Transverse colon (tissue), 4 donors: Measurements from ENCODE around the gene HS1BP3. TPM values are rescaled to one million over a fixed set of nuclear protein-coding genes. Genes with fewer than 3 reads are reported as not detected.

Source experiments
- DNase-seq: peaks from one replicate; pipeline ENCODE4 v3.0.0-alpha.2; 2019
- H3K27ac ChIP-seq, 4 donors: fragments of 200-600 bp; sonication (generic); 2 replicates each; pipeline ENCODE4 v1.5.1; 2016 to 2018; ENCODE audit warnings: inconsistent platforms in 4 of 4
- H3K27me3 ChIP-seq: fragments of 200-600 bp; sonication (generic); 2 replicates; pipeline ENCODE4 v1.5.1; 2017; ENCODE audit warnings: inconsistent platforms
- H3K36me3 ChIP-seq, 4 donors: fragments of 200-600 bp; sonication (generic); 2 replicates each; pipeline ENCODE4 v1.5.1; 2017 to 2019; ENCODE audit warnings: inconsistent platforms in 4 of 4
- H3K4me1 ChIP-seq, 4 donors: fragments of 200-600 bp; sonication (generic); 2 replicates each; pipeline ENCODE4 v1.5.1; 2017 to 2020; ENCODE audit warnings: inconsistent platforms in 4 of 4
- H3K4me3 ChIP-seq, 4 donors: fragments of 200-600 bp; sonication (generic); 1 replicate in 1 of 4; 2 replicates in 3 of 4; pipeline versions ENCODE4 v1.5.1 to v1.6.1; 2017 to 2019; ENCODE audit warnings: inconsistent platforms in 4 of 4
- H3K9me3 ChIP-seq, 2 donors: fragments of 200-600 bp; sonication (generic); 2 replicates each; pipeline ENCODE4 v1.5.1; 2017 to 2019; ENCODE audit warnings: inconsistent platforms in 2 of 2
- EP300 ChIP-seq: sonication (generic); formaldehyde crosslinking; IDR thresholded peaks from one replicate; pipeline ENCODE4 v1.6.1; 2017; ENCODE audit warnings: antibody characterized with exemption, low read depth
- POLR2A ChIP-seq: fragments of 450-650 bp; IDR thresholded peaks from one replicate; pipeline ENCODE4 v1.6.1; 2016; ENCODE audit warnings: antibody characterized with exemption, mild to moderate bottlenecking, moderate library complexity
- POLR2AphosphoS5 ChIP-seq, 3 donors: sonication (generic); formaldehyde crosslinking; IDR thresholded peaks; one replicate each; pipeline ENCODE4 v1.6.1; 2016; ENCODE audit warnings: antibody characterized with exemption in 3 of 3
- WGBS, 2 donors: methylation state at CpG; one replicate each; pipeline ENCODE4 v1.1.5; 2018; ENCODE audit warnings: low coverage in 1 of 2; 5-methylcytosine and 5-hydroxymethylcytosine counted together
- in situ Hi-C, 4 donors: fragments of 200-750 bp; cut with MboI; loops; one replicate each; pipeline versions ENCODE4 v1.15.0 to v1.15.1; 2017; ENCODE audit warnings: low sequenced_read_pairs in 3 of 4, low pct_ligation_motif_present in 1 of 4, low pct_unique_long_range_greater_than_20kb in 1 of 4
- intact Hi-C: fragments of 100-400 bp; cut with DNase I; formaldehyde crosslinking; loops from one replicate; pipeline ENCODE4 v1.15.1; 2023; ENCODE audit warnings: low total_unique reads
- total RNA-seq, 4 donors: library from RNA; depleted of rRNA; stranded (reverse); fragments of >200 nt; gene quantifications; one replicate each; pipeline ENCODE4 v1.1.0, GENCODE V29; 2016
- TF ChIP-seq, protein P1 (sequence below), 5 experiments: fragments of 200-600 bp in 3 of 5; fragments of 450-650 bp in 2 of 5; sonication (generic) in 3 of 5; IDR thresholded peaks; 1 replicate in 2 of 5; 2 replicates in 3 of 5; pipeline ENCODE4 v1.5.1; 2016 to 2017; ENCODE audit warnings: antibody characterized with exemption in 5 of 5, inconsistent platforms in 3 of 5, mild to moderate bottlenecking in 2 of 5, moderate library complexity in 1 of 5

The HS1BP3 gene
- total RNA-seq, 4 donors from 2014 or later: 29.5 to 44.2 (median 33.1) TPM

DNA sequence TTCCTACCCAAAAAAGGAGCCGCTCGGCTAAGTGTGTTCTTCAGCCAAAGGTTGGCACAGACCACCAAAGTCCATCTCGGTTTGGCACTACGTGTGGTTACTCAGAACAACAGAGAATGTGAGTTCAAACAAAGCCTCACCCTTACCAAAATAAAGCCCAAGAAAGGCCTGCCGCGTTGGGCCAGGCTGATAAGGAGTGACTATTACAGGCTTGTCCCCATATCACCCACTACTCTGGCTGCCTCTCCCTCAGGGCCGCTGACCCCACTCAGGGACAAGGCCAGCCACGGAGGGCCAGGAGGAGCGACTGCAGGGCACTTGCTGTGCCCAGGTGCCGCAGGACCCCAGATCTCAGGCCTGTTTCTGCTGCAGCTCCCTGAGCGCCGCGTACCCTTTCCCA, 13.8 kb downstream of the HS1BP3 start:
- Histone ChIP-seq H3K27me3 (no peaks in the 10 kb centered on the region), H3K27ac (peak overlapping the region; percentile 64 to 88 (median 85)), H3K36me3 (no peaks in the 10 kb centered on the region), H3K4me1 (peaks cover 25 to 44% (median 35%) of the 10 kb centered on the region in 4 donors), H3K9me3 (no peaks in the 10 kb centered on the region), H3K4me3 (no peak overlapping the region)
- no peak for TF ChIP-seq POLR2A
- TF ChIP-seq EP300: no peak
- TF ChIP-seq POLR2AphosphoS5 (IDR thresholded peaks at IDR 0.05): peak; percentile 24 to 49 (median 38)
- TF ChIP-seq, protein P1, sequence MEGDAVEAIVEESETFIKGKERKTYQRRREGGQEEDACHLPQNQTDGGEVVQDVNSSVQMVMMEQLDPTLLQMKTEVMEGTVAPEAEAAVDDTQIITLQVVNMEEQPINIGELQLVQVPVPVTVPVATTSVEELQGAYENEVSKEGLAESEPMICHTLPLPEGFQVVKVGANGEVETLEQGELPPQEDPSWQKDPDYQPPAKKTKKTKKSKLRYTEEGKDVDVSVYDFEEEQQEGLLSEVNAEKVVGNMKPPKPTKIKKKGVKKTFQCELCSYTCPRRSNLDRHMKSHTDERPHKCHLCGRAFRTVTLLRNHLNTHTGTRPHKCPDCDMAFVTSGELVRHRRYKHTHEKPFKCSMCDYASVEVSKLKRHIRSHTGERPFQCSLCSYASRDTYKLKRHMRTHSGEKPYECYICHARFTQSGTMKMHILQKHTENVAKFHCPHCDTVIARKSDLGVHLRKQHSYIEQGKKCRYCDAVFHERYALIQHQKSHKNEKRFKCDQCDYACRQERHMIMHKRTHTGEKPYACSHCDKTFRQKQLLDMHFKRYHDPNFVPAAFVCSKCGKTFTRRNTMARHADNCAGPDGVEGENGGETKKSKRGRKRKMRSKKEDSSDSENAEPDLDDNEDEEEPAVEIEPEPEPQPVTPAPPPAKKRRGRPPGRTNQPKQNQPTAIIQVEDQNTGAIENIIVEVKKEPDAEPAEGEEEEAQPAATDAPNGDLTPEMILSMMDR (IDR thresholded peaks at IDR 0.05): no peak
- intact Hi-C loops (no loop called here), in situ Hi-C loops (loop anchor here in 3 of 4 donors (10.0 to 25.0 kb wide), 3 partner anchors 200 to 750 kb away; partner anchors contain the start of gene RHOB (in 1 of the 3))
- WGBS, 2 donors: 40 to 68% methylated on average over 1 to 12 of the region's 13 CpGs
- no peak for DNase-seq

GRCh38 chr2:20635675-20636584, 15.0 kb downstream of the HS1BP3 start:
- Histone ChIP-seq H3K9me3 (no peaks in the 10 kb centered on the region), H3K36me3 (no peaks in the 10 kb centered on the region), H3K4me3 (no peak overlapping the region), H3K4me1 (peaks cover 25 to 40% (median 29%) of the 10 kb centered on the region in 4 donors), H3K27me3 (no peaks in the 10 kb centered on the region), H3K27ac (peak overlapping the region; percentile 64 to 88 (median 85))
- TF ChIP-seq POLR2A (no peak), EP300 (no peak), POLR2AphosphoS5 (IDR thresholded peaks at IDR 0.05) (peak; percentile 21 to 58 (median 51))
- TF ChIP-seq, protein P1 (IDR thresholded peaks at IDR 0.05): peak; percentile 86 to 94 (median 91)
- intact Hi-C loops (no loop called here), in situ Hi-C loops (loop anchor here in 3 of 4 donors (10.0 to 25.0 kb wide), 3 partner anchors 199 to 749 kb away; partner anchors contain the start of gene RHOB (in 1 of the 3))
- peak; percentile 88 for DNase-seq
- WGBS, 2 donors: 44 to 57% methylated on average over 6 to 32 of the region's 32 CpGs

- no peaks in the 10 kb centered on the region for H3K9me3 ChIP-seq
- H3K4me3 ChIP-seq: no peak overlapping the region
- TF ChIP-seq, protein P1 (IDR thresholded peaks at IDR 0.05): no peak
- TF ChIP-seq POLR2A: no peak
- TF ChIP-seq EP300: no peak
- no peak for TF ChIP-seq POLR2AphosphoS5 (IDR thresholded peaks at IDR 0.05)
- DNase-seq: no peak
- H3K27me3 ChIP-seq: no peaks in the 10 kb centered on the region
- H3K36me3 ChIP-seq: no peaks in the 10 kb centered on the region
- WGBS, 2 donors: 51 to 66% methylated on average over 4 to 5 of the region's 5 CpGs
- peak overlapping the region; percentile 64 to 88 (median 85) for H3K27ac ChIP-seq
- intact Hi-C loops: no loop called here
- peaks cover 25 to 36% (median 29%) of the 10 kb centered on the region in 4 donors for H3K4me1 ChIP-seq
- in situ Hi-C loops: loop anchor here in 3 of 4 donors (10.0 to 25.0 kb wide), 3 partner anchors 198 to 748 kb away; partner anchors contain the start of gene RHOB (in 1 of the 3)
Measured at GRCh38 chr2:20635113-20635510, 15.8 kb downstream of the HS1BP3 start.

GRCh38 chr2:20634507-20635112, 16.3 kb downstream of the HS1BP3 start:
- H3K27ac ChIP-seq: peak overlapping the region; percentile 64 to 88 (median 85)
- in situ Hi-C loops (loop anchor here in 3 of 4 donors (5.0 to 25.0 kb wide), 4 partner anchors 192 to 747 kb away; partner anchors contain the start of gene RHOB (in 1 of the 3)), intact Hi-C loops (no loop called here)

More at GRCh38 chr2:20634507-20635112, 16.3 kb downstream of the HS1BP3 start:
- Histone ChIP-seq H3K9me3 (no peaks in the 10 kb centered on the region), H3K4me1 (peaks cover 25 to 36% (median 29%) of the 10 kb centered on the region in 4 donors), H3K27me3 (no peaks in the 10 kb centered on the region), H3K4me3 (no peak overlapping the region), H3K36me3 (no peaks in the 10 kb centered on the region)
- DNase-seq: no peak
- TF ChIP-seq, protein P1 (IDR thresholded peaks at IDR 0.05): no peak
- no peak for TF ChIP-seq EP300
- no peak for TF ChIP-seq POLR2AphosphoS5 (IDR thresholded peaks at IDR 0.05)
- TF ChIP-seq POLR2A: no peak
- 29 to 45% methylated on average over 5 to 9 of the region's 9 CpGs for WGBS, 2 donors
